ENCODE data around the gene ELN.
A peak's percentile ranks its signal among the peaks of the same experiment; 100 is the strongest.
"Not testable (repeated sequence)": the region's sequence is repeated elsewhere in the genome, so short reads cannot be mapped to it uniquely, and the experiment has no call there.

Gene ELN

GRCh38 chr7:74027683-74028320, at the start of gene ELN:
TSS of gene ELN (plus strand) at chr7:74028173. CDS start at chr7:74028188, 15 bp downstream.
- no peak for DNase-seq

DNA sequence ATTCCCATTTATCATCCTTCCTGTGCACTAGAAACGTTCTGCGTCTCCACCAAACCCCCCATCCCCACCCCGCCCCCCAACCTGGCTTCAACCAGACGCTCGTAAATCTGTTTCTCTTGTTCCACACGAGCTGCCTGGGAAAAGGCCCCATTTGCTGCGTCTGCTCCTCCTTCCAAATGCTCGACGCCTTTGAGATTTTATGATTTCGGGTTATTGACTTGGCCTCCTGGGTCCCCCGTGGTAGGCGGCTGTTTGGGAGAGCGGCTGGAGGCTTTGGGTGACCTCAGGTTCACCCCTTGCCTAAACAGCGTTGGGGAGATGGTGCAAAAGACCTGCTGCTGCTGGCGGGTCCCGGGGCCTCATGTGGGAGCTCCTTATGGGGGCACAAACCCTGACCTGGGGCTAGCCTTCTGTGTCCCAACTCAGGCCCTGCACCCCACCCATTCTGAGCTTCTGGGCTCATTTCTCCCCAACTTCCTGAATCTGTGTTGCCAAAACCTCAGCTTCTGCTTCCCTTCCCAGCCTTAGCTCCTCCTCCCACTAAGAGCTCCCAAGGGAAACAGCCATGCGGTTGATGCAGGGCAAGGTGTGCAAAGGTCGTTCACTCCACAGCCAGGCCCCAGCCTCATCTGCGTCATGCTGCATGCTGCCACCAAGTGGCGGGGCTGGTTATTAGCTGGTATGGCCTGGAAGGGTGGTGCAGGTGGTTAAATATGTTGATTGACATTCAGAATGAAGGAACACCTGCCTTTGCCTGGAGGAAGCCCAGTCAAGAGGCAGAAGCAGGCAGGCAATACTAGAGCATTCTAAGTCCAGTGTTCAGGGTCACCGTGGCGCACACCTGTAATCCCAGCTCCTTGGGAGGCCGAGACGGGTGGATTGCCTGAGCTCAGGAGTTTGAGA, 49.1 kb upstream of the ELN start:
- DNase-seq = peak; percentile 1

- DNase-seq = not testable (repeated sequence)
These were observed 48.3 kb upstream of the ELN start for GRCh38 chr7:73979656-73980055.

DNA sequence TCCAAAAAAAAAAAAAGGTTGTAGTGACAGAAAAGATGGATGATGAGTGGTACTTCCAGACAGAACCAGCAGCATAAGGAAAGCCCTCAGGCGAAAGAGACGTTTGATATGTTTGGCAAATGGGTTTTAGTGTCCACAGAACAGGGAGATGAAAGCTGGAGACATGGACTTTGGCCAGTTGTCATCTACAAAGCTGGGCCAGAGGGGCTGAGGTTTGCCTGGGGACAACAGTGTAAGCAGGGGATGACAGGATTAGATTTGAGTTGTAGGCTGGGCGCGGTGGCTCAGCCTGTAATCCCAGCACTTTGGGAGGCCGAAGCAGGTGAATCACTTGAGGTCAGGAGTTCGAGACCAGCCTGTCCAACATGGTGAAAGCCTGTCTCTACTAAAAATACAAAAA, 47.8 kb upstream of the ELN start:
- no peak for DNase-seq

GRCh38 chr7:73981933-73982332, 46.0 kb upstream of the ELN start:
- no peak for DNase-seq

- no peak for DNase-seq
These were observed 44.4 kb upstream of the ELN start for GRCh38 chr7:73983437-73984164.

DNA sequence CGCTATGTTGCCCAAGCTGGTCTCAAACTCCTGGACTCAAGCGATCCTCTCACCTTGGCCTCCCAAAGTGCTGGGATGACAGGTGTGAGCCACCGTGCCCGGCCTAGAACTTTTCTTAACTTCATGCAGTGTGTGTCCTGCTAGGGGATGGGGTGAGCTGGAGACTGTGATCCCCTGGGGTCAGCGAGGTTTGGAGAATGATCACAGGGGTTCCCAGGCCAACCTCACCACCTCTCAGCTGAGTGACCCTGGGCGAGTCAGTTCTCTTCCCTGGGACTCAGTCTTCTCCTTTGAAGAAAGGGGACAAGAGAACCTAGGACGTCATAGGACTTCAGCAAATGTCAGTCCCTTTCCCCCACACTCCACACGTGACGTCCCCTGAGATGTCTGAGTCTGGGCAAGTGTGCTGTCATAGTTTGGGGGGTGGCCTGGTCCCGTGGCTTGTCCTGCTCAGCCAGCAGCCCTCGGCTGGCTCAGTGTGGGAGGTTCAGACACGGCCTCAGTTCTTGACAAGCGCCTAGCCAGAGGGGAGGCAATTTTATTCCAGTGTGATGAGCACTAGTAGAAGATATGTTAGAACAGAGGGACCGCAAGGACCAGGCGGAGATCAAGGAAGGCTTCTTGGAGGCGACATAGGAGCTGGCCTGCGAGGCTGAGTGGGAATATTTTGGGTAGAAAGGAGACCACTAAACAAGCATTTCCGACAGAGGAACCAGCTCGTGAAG, 43.3 kb upstream of the ELN start:
- no peak for DNase-seq

DNA sequence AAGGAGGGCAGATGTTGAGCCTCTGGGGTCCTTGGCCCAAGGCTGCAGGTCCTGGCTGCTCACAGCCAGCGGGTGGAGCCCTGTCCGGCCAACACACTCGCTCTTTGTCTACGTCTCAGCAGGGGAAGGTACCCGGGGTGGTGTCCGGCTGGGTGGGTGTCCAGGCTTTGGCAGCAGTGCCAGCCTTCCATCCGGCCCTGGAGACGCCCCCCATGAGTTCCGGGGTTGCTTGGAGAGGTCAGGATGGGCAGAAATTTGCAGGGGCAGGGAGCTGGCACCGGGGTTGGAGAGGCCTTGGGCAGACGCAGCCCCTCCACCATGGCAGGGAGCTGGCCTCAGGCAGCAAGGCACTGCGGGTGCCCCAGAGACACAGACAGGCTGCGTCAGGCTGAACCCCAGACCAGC, 42.2 kb upstream of the ELN start:
- DNase-seq = no peak

DNA sequence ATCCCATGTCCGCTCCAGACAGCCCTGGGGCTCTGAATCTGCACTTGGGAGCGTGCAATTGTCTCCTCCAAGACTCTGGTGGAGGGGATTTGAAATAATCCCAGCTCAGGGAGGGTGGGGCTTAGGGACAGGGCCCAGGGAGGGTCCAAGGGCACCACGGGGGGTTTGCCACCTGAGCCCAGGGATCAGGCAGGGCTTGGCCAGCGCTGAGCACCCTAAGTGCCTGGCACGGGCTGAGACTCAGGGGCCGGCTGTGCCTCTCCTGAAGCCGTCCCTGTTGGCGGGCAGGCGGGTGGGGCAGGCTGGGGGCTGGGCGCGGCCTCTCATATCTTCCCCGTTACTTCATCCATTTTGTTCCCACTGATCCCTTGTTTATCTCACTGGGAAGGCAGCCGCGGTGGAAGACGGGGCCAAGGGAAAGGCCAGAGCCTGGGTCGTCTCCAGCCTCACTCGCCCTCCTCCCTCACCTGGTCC, 41.8 kb upstream of the ELN start:
- DNase-seq = no peak

DNA sequence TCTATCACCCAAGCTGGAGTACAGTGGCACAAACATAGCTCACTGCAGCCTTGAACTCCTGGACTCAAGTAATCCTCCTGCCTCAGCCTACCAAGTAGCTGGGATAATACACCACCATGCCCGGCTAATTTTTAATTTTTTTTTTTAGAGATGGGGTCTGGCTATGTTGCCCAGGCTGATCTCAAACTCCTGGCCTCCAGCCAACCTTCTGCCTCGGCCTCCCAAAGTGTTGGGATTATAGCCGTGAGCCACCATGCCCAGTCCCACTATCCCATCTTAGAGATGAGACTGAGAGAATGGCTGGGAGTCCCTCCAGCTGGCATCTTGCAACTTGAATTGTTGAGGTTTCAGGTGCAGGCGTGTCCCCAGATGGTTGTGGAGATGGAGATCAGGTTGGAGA, 40.7 kb upstream of the ELN start:
- DNase-seq = no peak

DNA sequence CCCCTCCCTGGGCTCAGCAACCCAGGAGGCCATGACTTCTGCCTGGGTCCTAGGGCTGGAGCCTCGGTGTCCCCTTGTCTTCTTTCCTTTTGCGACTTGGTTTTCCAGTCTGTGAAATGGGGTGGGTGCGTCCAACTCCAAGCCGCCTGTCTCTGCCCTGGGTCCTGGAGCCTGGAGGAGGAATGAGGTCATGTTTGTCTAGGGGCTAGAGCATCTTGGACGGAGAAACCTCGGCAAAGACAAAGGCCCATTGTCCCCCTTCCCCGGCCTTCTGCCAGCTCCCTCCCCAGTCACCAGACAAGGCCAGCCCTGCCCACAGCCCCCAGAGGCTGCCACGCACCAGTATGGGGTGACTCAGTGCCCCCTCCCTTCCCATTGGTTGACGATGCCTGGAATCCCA, 39.8 kb upstream of the ELN start:
- DNase-seq = no peak

DNA sequence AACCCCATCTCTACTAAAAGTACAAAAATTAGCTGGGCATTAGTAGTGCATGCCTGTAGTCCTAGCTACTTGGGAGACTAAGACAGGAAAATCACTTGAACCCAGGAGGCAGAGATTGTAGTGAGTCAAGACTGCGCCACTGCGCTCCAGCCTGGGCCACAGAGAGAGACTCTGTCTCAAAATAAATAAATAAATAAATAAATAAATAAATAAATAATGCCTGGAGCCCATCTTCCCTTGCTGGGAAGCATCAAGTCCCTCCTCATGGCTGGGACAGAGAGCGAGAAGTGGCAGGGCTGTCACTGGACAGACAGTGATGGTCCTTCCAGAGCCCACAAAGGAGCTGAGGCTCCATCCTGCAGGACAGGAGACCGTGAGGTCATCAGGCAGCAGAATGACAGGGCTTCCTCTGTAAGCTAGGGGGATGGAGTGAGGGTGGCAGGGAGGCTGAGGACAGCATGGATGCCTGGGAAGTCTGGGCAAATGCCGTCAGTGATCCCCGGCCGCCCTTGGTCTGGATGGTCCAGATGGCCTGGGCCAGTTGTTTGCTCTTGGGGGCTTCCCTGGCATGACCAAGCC, 36.4 kb upstream of the ELN start:
- no peak for DNase-seq

DNA sequence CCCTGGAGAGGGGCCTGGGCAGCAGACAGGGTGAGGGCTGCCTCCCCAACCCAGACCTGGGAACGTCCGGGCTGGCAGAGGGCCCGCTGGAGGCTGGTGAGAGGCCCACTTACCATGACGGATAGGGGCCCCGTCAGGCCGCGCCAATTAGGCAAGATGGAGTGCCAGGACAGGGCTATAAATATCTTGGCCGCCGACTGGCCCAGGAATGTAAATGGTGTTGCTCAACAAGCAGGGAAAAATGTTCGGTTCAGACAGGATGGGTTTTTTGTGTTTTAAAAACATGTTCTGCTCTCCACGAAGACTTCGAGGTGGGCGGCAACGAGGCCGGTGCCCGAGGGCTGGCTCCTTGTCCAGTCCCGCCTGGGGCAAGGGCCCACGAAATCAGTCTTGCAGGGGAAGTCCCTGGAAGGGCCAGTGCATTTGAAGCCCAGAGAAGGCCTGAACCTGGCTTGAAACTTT, 35.8 kb upstream of the ELN start:
- no peak for DNase-seq

DNA sequence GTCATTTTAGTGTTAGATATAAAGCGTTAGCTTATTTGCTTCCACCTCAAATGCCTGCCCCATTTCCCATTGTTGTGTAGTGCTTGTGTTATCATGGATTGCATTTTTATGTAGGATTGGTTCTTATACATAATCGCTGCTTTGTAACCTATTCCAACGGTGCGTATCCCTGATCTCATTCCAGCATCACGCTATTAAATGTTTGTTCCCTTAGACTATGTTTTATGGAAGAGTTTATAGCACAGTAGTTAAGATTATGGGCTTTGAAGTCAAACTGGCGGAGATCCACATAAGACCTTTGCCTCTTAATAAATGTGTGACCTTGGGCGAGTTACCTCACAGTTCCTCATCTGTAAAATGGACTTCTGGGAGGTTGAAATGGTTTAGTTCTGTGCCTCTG, 34.0 kb upstream of the ELN start:
- DNase-seq = no peak

DNA sequence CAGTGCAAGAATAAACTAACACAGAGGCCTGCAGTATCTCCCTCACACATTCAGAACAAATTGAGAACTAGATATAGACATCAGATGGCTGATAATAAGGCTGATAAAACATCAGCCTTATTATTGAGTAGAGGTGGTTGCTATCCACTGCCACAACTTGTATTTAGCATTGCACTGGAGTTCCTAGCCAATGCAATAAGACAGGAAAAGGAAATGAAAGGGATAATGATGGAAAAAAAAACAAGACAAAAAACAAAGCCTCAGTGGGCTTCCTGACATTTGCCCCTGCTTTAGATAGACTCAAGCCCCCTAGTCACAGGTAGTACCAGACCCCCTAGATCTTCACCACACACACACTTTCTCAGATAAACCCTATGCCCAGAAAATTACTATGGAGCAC, 33.2 kb upstream of the ELN start:
- no peak for DNase-seq

GRCh38 chr7:73995330-73995729, 32.6 kb upstream of the ELN start:
- DNase-seq = no peak

DNA sequence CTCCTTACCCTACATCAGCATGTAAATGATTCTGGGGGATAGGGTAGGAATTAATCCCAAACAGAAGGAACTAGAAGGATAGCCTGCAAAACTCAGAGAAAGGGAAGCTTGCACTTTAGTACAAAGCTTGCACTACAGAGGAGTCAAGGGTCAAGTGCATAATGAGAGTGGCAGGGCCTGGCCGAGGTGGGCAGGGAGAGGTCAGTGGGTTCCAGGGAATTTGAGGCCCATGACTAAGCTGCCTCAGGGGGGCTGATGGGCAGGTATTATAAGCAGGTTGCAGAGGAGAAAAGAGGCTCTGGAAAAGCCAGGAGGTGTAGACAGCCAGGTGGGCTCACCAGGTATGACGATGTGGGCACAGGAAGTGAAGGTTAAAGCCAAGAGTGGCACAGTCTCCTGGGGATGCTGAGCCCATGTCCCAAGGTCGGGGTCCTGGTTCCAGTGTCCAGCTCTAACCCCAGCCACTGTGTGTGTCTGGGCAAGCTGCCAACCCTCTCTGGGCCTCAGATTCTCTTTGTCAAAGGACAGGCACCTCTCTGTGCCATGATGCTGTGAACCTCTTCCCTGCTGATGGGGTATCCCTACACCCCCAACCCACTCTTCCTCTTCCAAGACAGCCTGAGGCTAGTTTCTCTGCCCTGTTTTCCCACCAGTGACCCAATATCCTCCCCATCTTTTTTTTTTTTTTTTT, 32.0 kb upstream of the ELN start:
- no peak for DNase-seq

DNA sequence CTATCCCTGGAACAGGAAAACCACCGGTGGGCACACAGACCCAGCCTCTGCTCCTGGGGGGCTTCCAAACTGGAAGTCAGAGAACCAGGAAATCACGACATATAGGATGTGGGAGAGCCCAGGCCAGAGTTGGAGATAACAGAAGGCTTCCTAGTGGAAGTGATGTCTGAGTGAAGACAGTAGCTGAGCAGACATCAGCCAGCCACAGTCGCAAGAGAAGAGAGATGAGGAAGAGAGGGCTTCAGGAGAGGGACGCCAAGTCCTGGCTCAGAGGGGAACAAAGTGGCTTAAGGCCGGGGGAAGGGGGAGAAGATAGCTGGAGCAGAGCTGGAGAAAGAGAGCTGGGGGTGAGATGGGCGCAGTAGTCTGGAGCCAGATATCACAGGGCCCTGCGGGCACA, 30.9 kb upstream of the ELN start:
- no peak for DNase-seq

GRCh38 chr7:73999664-74000435, 28.1 kb upstream of the ELN start:
- no peak for DNase-seq

- no peak for DNase-seq
These were observed 27.4 kb upstream of the ELN start for GRCh38 chr7:74000489-74001149.

- DNase-seq = no peak
These were observed 26.9 kb upstream of the ELN start for GRCh38 chr7:74001150-74001494.
